Endothelial cell of umbilical vein (primary cell): ENCODE results near the gene NINL. TPM values are rescaled to one million over a fixed set of nuclear protein-coding genes. Genes with fewer than 3 reads are reported as not detected.

ENCODE experiments used
- BruUV-seq: library from RNA; stranded (reverse); fragments of 400-500 nt; replicated peaks from 2 replicates; lab custom pipeline; 2021; lab: Mats Ljungman, UMichigan
- CTCF ChIA-PET: fragments of 300-600, 350-600 bp; sonication (Branson Sonifier 250); formaldehyde crosslinking; loops from one replicate; lab custom pipeline; 2021; ENCODE audit warnings: antibody characterized with exemption, inconsistent platforms; lab: Charles Lee
- POLR2A ChIA-PET: fragments of 300-600, 350-600 bp; sonication (Branson Sonifier 250); formaldehyde crosslinking; loops from one replicate; lab custom pipeline; 2021; ENCODE audit warnings: antibody characterized with exemption, inconsistent platforms; lab: Charles Lee
- DNase-seq: peaks from one replicate; pipeline ENCODE4 v3.0.0-alpha.2; 2011; ENCODE audit warnings: low read depth, low spot score
- FAIRE-seq: peaks from 2 replicates; lab custom pipeline; 2011; peaks lifted over from hg19 to GRCh38; lab: Jason Lieb, UNC
- H2AFZ ChIP-seq: 2 replicates; pipeline ENCODE4 v1.6.0; 2012; ENCODE audit warnings: low read depth, low read length, control low read depth, inconsistent platforms
- H3K27ac ChIP-seq: 2 replicates; pipeline ENCODE4 v1.5.1; 2011; ENCODE audit warnings: low read depth, mild to moderate bottlenecking, control low read depth, low read length, moderate library complexity; ENCODE audit not compliant: insufficient read depth
- H3K27me3 ChIP-seq, 2 experiments: 2 replicates each; pipeline versions ENCODE4 v1.6.0 to v1.6.1; 2011; ENCODE audit warnings: low read length in 2 of 2, mixed read lengths in 1 of 2; ENCODE audit not compliant: control insufficient read depth in 2 of 2, insufficient read depth in 2 of 2
- H3K36me3 ChIP-seq, 2 experiments: 2 replicates in 1 of 2; 3 replicates in 1 of 2; pipeline ENCODE4 v1.5.1; 2011; ENCODE audit warnings: low read length in 2 of 2, mild to moderate bottlenecking in 1 of 2, moderate library complexity in 1 of 2; ENCODE audit not compliant: control insufficient read depth in 2 of 2, insufficient read depth in 2 of 2; ENCODE audit errors: extremely low read depth in 1 of 2
- H3K4me1 ChIP-seq: 3 replicates; pipeline ENCODE4 v1.5.1; 2011; ENCODE audit warnings: mild to moderate bottlenecking, low read length; ENCODE audit not compliant: control insufficient read depth, insufficient read depth; ENCODE audit errors: extremely low read depth
- H3K4me2 ChIP-seq: 2 replicates; pipeline ENCODE4 v1.6.1; 2011; ENCODE audit warnings: low read length, control low read depth, mixed read lengths; ENCODE audit not compliant: insufficient read depth
- H3K4me3 ChIP-seq, 3 experiments: fragments of 200-600 bp in 1 of 3; sonication (generic), shearing (Covaris generic) in 1 of 3; replicated peaks in 1 of 3; 2 replicates each; pipeline ENCODE4 v1.5.1; 2011 to 2016; ENCODE audit warnings: control low read depth in 3 of 3, low read length in 3 of 3, mild to moderate bottlenecking in 2 of 3, inconsistent platforms in 1 of 3, low read depth in 1 of 3, moderate library complexity in 1 of 3; ENCODE audit not compliant: insufficient read depth in 1 of 3
- H3K79me2 ChIP-seq: 2 replicates; pipeline ENCODE4 v1.6.0; 2012; ENCODE audit warnings: low read length, inconsistent platforms; ENCODE audit not compliant: control insufficient read depth, insufficient read depth
- H3K9ac ChIP-seq: replicated peaks from 2 replicates; pipeline ENCODE3; 2011; ENCODE audit warnings: low read length, control low read depth; ENCODE audit not compliant: insufficient read depth; ENCODE audit errors: extremely low read depth
- H3K9me1 ChIP-seq: replicated peaks from 3 replicates; pipeline ENCODE4 v1.6.0; 2011; ENCODE audit warnings: mild to moderate bottlenecking, low read length; ENCODE audit not compliant: control insufficient read depth, insufficient read depth; ENCODE audit errors: extremely low read depth
- H3K9me3 ChIP-seq: replicated peaks from 2 replicates; pipeline ENCODE4 v1.5.1; 2012; ENCODE audit warnings: low read length, inconsistent platforms; ENCODE audit not compliant: control insufficient read depth, insufficient read depth
- H4K20me1 ChIP-seq: replicated peaks from 2 replicates; pipeline ENCODE3; 2011; ENCODE audit warnings: mild to moderate bottlenecking, low read length; ENCODE audit not compliant: control insufficient read depth, insufficient read depth; ENCODE audit errors: extremely low read depth
- EZH2 ChIP-seq: IDR thresholded peaks from 2 replicates; pipeline ENCODE4 v1.6.1; 2012; ENCODE audit warnings: borderline replicate concordance, low read depth, mild to moderate bottlenecking, moderate library complexity, low read length, inconsistent platforms; ENCODE audit not compliant: severe bottlenecking
- FOS ChIP-seq: IDR thresholded peaks from 2 replicates; pipeline ENCODE4 v1.6.1; 2011; ENCODE audit warnings: mild to moderate bottlenecking, low read length, moderate library complexity, borderline replicate concordance; ENCODE audit not compliant: insufficient read depth
- GATA2 ChIP-seq: IDR thresholded peaks from 2 replicates; pipeline ENCODE4 v1.7.0; 2011; ENCODE audit warnings: low read depth, mild to moderate bottlenecking, moderate library complexity, mixed read lengths, low read length; ENCODE audit not compliant: insufficient read length, insufficient read depth
- JUN ChIP-seq: IDR thresholded peaks from 2 replicates; pipeline ENCODE4 v1.6.1; 2011; ENCODE audit warnings: borderline replicate concordance, low read depth; ENCODE audit not compliant: insufficient read length, insufficient read depth
- MYC ChIP-seq: IDR thresholded peaks from one replicate; pipeline ENCODE4 v1.6.1; 2011; ENCODE audit warnings: mild to moderate bottlenecking, low read depth, low read length
- POLR2A ChIP-seq: IDR thresholded peaks from 2 replicates; pipeline ENCODE4 v1.6.1; 2012; ENCODE audit warnings: low read depth, mild to moderate bottlenecking, control low read depth, low read length
- POLR2AphosphoS5 ChIP-seq: IDR thresholded peaks from 2 replicates; pipeline ENCODE4 v1.6.1; 2012; ENCODE audit warnings: low read depth, mild to moderate bottlenecking, control low read depth, low read length, moderate library complexity; ENCODE audit not compliant: insufficient read depth
- dilution Hi-C: fragments of 300-500 bp; cut with MboI; formaldehyde crosslinking; loops from one replicate; pipeline ENCODE4 v1.15.0; 2019; ENCODE audit warnings: low sequenced_read_pairs; ENCODE audit not compliant: extremely low pct_ligation_motif_present
- intact Hi-C: fragments of 100-400 bp; cut with micrococcal nuclease; formaldehyde crosslinking; loops from one replicate; pipeline ENCODE4 v1.10.0; 2022
- polyA plus RNA-seq, 4 experiments: library from polyadenylated mRNA; depleted of rRNA in 3 of 4; stranded (reverse) in 3 of 4; unstranded in 1 of 4; fragments of >200 nt; gene quantifications; 2 replicates each; pipeline versions ENCODE4 v1.2.1 to v1.2.3, GENCODE V29; 2011 to 2012; ENCODE audit warnings: missing spikeins in 1 of 4
- total RNA-seq: library from RNA; stranded (reverse); gene quantifications from 2 replicates; pipeline ENCODE4 v1.2.3, GENCODE V29; 2021
- TF ChIP-seq, protein P1 (sequence below): IDR thresholded peaks from 2 replicates; pipeline ENCODE4 v1.6.1; 2011; ENCODE audit not compliant: insufficient read depth, insufficient read length
- TF ChIP-seq, protein P2 (sequence below), 2 donors: IDR thresholded peaks; 1 replicate in 1 of 2; 2 replicates in 1 of 2; pipeline ENCODE4 v1.5.1; 2011; ENCODE audit warnings: low read length in 2 of 2, mild to moderate bottlenecking in 2 of 2, moderate library complexity in 2 of 2, control low read depth in 1 of 2, inconsistent platforms in 1 of 2, low read depth in 1 of 2; ENCODE audit not compliant: insufficient read depth in 1 of 2; ENCODE audit errors: extremely low read depth in 1 of 2

NINL gene
- total and polyA plus RNA-seq, 2 donors (not counting 3 experiments of a cell fraction or from before 2014, with no cell fraction given): 13.2 to 25.5 TPM

DNA sequence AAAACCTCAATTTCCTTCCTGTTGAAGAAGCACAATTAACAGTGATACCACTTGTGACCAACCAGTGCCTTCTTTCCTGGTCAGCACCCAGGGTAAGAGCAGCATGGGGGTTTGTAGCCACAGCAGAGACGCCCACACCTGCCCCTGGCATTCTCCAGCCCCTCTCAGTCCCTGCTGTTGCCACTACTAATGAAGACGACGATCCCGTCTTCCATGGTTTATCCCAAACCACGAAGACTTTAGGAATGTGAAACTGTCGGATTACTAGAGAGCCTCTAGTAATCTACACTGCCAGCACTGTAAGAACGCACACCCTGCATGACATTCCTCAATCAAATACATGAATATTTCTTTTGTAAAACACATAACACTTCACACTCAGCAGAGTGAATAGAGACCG is 117.9 kb downstream of the NINL start:
- H3K79me2 ChIP-seq: no peaks in the 10 kb centered on the region
- H3K9me3 ChIP-seq: no peaks in the 10 kb centered on the region
- no peak overlapping the region for H3K27ac ChIP-seq
- H3K4me1 ChIP-seq: no peaks in the 10 kb centered on the region
- H3K9ac ChIP-seq: no peak overlapping the region
- DNase-seq (no peak), FAIRE-seq (no peak)
- no peaks in the 10 kb centered on the region for H4K20me1 ChIP-seq
- H3K4me3 ChIP-seq: no peak overlapping the region
- H2AFZ ChIP-seq: no peak overlapping the region
- dilution Hi-C loops: no loop called here
- no peak overlapping the region for H3K4me2 ChIP-seq
- no TSS peak for BruUV-seq
- no peaks in the 10 kb centered on the region for H3K27me3 ChIP-seq
- ChIA-PET POLR2A (no interaction called here), CTCF (no interaction called here)
- TF ChIP-seq JUN (no peak), FOS (no peak), MYC (no peak), EZH2 (no peak), POLR2A (no peak), POLR2AphosphoS5 (no peak), GATA2 (no peak)
- TF ChIP-seq, protein P1, sequence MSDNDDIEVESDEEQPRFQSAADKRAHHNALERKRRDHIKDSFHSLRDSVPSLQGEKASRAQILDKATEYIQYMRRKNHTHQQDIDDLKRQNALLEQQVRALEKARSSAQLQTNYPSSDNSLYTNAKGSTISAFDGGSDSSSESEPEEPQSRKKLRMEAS: no peak
- TF ChIP-seq, protein P2, sequence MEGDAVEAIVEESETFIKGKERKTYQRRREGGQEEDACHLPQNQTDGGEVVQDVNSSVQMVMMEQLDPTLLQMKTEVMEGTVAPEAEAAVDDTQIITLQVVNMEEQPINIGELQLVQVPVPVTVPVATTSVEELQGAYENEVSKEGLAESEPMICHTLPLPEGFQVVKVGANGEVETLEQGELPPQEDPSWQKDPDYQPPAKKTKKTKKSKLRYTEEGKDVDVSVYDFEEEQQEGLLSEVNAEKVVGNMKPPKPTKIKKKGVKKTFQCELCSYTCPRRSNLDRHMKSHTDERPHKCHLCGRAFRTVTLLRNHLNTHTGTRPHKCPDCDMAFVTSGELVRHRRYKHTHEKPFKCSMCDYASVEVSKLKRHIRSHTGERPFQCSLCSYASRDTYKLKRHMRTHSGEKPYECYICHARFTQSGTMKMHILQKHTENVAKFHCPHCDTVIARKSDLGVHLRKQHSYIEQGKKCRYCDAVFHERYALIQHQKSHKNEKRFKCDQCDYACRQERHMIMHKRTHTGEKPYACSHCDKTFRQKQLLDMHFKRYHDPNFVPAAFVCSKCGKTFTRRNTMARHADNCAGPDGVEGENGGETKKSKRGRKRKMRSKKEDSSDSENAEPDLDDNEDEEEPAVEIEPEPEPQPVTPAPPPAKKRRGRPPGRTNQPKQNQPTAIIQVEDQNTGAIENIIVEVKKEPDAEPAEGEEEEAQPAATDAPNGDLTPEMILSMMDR (IDR thresholded peaks at IDR 0.05; ENCODE audit: extremely low read depth in 1 of 2, insufficient read depth in 1 of 2, low read depth in 1 of 2, low read length in 2 of 2): no peak
- no peaks in the 10 kb centered on the region for H3K9me1 ChIP-seq
- intact Hi-C loops: no loop called here
- H3K36me3 ChIP-seq: peaks cover 4 to 34% of the 10 kb centered on the region in 2 experiments
